H1 (cell line): ENCODE data around the gene SIT1. TPM values are rescaled to one million over a fixed set of nuclear protein-coding genes. Genes with fewer than 3 reads are reported as not detected.

Source experiments
- BCL11A ChIP-seq, 2 experiments: IDR thresholded peaks; one replicate each; pipeline ENCODE4 v1.6.1; 2011; ENCODE audit warnings: low read depth in 2 of 2, low read length in 2 of 2, mild to moderate bottlenecking in 2 of 2
- CEBPB ChIP-seq: IDR thresholded peaks from 2 replicates; pipeline ENCODE4 v1.6.1; 2012; ENCODE audit warnings: low read depth, low read length
- EGR1 ChIP-seq: IDR thresholded peaks from 2 replicates; pipeline ENCODE4 v1.6.1; 2011; ENCODE audit warnings: low read depth, low read length, borderline replicate concordance
- FOSL1 ChIP-seq: IDR thresholded peaks from 2 replicates; pipeline ENCODE4 v1.6.1; 2011; ENCODE audit warnings: mild to moderate bottlenecking, low read depth, low read length, moderate library complexity; ENCODE audit not compliant: insufficient read depth
- GABPA ChIP-seq: IDR thresholded peaks from 2 replicates; pipeline ENCODE4 v1.6.1; 2011; ENCODE audit warnings: mild to moderate bottlenecking, low read length, moderate library complexity, borderline replicate concordance; ENCODE audit not compliant: insufficient read depth
- POU5F1 ChIP-seq: IDR thresholded peaks from 2 replicates; pipeline ENCODE4 v1.6.1; 2011; ENCODE audit warnings: low read depth, mild to moderate bottlenecking, low read length, moderate library complexity
- ZNF274 ChIP-seq: IDR thresholded peaks from 2 replicates; pipeline ENCODE4 v1.7.0; 2012; ENCODE audit warnings: low read length, borderline replicate concordance; ENCODE audit errors: extremely low read depth
- polyA plus RNA-seq, 7 experiments: library from polyadenylated mRNA; depleted of rRNA in 3 of 7; stranded (reverse) in 5 of 7; unstranded in 2 of 7; fragments of >200 nt in 5 of 7; fragments of 200-250 nt in 2 of 7; gene quantifications; 1 replicate in 5 of 7; 2 replicates in 1 of 7; 4 replicates in 1 of 7; pipeline versions ENCODE4 v1.2.1 to v1.2.3, GENCODE V29; 2011 to 2013; ENCODE audit warnings: missing spikeins in 2 of 7, mixed read lengths in 2 of 7
- total RNA-seq: library from RNA; stranded (reverse); fragmentation: NEBNext Ultra II Directional; extraction: Animal tissue kit (Norgen Biotek cat#: 25700); gene quantifications from 2 replicates; pipeline ENCODE4 v1.2.1, GENCODE V29; 2021

The SIT1 gene
- total and polyA plus RNA-seq, 2 of the 8 experiments (the other 6 are each of a cell fraction or from before 2014, with no cell fraction given) = 8.2 to 12.8 TPM

DNA sequence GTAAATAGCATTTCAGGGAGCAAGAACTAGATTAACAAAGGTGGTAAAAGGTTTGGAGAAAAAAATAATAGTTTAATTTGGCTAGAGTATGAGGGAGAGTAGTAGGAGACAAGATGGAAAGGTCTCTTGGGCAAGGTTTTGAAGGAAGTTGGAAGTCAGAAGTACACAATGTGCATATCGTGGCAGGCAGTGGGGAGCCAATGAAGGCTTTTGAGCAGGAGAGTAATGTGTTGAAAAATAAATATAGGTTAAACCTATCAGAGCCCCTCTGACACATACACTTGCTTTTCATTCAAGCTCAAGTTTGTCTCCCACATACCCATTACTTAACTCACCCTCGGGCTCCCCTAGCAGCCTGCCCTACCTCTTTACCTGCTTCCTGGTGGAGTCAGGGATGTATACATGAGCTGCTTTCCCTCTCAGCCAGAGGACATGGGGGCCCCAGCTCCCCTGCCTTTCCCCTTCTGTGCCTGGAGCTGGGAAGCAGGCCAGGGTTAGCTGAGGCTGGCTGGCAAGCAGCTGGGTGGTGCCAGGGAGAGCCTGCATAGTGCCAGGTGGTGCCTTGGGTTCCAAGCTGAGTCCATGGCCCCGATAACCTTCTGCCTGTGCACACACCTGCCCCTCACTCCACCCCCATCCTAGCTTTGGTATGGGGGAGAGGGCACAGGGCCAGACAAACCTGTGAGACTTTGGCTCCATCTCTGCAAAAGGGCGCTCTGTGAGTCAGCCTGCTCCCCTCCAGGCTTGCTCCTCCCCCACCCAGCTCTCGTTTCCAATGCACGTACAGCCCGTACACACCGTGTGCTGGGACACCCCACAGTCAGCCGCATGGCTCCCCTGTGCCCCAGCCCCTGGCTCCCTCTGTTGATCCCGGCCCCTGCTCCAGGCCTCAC lies 22.6 kb upstream of the SIT1 start, which contains the start of gene CA9 (continued):
- TF ChIP-seq FOSL1 = no peak
- TF ChIP-seq CEBPB = no peak
- no peak for TF ChIP-seq EGR1
- no peak for TF ChIP-seq GABPA
- no peak for TF ChIP-seq BCL11A (IDR thresholded peaks at IDR 0.05; ENCODE audit: low read depth in 2 of 2, low read length in 2 of 2)
- TF ChIP-seq ZNF274 = no peak
- no peak for TF ChIP-seq POU5F1
